Measurements from ENCODE around the gene EMILIN3.

The EMILIN3 gene, protein sequence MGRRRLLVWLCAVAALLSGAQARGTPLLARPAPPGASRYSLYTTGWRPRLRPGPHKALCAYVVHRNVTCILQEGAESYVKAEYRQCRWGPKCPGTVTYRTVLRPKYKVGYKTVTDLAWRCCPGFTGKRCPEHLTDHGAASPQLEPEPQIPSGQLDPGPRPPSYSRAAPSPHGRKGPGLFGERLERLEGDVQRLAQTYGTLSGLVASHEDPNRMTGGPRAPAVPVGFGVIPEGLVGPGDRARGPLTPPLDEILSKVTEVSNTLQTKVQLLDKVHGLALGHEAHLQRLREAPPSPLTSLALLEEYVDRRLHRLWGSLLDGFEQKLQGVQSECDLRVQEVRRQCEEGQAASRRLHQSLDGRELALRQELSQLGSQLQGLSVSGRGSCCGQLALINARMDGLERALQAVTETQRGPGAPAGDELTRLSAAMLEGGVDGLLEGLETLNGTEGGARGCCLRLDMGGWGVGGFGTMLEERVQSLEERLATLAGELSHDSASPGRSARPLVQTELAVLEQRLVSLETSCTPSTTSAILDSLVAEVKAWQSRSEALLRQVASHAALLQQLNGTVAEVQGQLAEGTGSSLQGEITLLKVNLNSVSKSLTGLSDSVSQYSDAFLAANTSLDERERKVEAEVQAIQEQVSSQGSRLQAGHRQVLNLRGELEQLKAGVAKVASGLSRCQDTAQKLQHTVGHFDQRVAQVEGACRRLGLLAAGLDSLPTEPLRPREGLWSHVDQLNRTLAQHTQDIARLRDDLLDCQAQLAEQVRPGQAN

DNA sequence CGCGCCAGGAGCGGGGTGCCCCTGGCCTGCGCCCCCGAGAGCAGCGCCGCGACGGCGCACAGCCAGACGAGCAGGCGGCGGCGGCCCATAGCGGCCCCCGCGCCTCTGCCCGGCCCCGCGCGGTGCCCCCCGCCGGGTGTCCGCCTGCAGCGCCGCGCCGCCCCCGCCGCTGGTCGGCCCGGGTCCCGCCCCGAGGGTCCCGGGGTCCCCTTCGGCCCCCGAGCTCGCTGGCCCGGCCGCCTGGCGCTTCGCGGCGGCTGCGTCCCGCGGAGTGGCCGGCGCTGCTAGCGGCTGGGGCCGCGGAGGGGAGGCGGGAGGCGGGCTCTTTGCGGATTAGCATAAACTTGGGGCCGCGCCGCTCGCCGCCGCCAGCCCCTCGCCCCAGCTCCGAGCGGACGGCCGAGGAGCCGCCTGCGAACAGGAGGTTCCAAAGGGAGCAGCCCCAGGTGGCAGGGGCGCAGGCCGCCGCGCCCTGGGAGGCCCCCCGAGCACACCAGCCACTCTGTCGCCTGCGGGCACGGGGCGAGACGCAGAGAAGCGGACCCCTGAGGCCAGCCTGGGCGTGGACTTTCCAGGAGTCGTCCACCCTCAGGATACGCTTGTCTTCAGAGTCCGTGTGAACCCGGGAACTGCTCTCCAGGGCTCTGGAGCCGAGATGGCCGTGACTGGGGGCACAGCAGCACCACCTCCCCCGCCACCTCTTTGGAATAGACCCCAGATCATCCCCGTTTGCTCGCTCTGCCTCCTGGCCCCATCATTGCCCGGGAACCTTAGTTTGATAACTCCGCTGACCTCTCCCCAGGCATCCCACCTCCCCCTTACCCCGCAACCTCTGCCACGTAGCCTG lies at the start of gene EMILIN3:
EMILIN3 (minus strand) TSS at position 273 of the 847 bp plus-strand sequence; CDS start at position 89, 184 bp downstream.
- peaks cover 4% of the 10 kb centered on the region for H3K36me3 Mint-ChIP-seq
- H3K27ac Mint-ChIP-seq = no peak within 1 kb of the TSS
- peaks cover 3% of the 10 kb centered on the region for H3K9me3 Mint-ChIP-seq
- H3K4me3 Mint-ChIP-seq = no peak within 1 kb of the TSS
- DNase-seq (ENCODE audit: low spot score in 2 of 2) (no peak), ATAC-seq (ENCODE audit: low read depth) (no peak)
- peaks cover 9% of the 10 kb centered on the region for H3K4me1 Mint-ChIP-seq
- H3K27me3 Mint-ChIP-seq = peaks cover 23% of the 10 kb centered on the region

DNA sequence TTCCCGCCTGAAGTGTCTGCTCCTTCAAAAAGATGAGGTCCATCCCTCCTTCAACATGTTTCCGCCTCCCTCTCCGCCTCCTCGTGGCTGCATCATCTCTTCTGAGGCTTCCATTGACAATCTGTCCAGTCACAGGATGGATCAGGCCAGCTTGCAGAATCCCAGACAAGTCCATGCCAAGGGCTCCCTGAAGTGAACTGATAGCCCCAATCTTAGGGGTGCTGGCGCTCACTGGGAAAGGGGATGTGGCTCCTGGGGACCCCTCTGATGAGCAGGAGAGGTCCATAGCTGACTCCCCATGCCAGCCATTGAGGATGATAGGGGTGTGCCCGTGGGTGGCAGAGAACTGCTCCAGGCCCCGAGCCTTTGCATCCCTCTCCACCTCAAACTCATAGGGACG lies 48.6 kb upstream of the EMILIN3 start:
- H3K9me3 Mint-ChIP-seq = no peaks in the 10 kb centered on the region
- no peak overlapping the region for H3K27ac Mint-ChIP-seq
- H3K4me3 Mint-ChIP-seq = no peak overlapping the region
- H3K4me1 Mint-ChIP-seq = peaks cover 3% of the 10 kb centered on the region
- no peak for ATAC-seq (ENCODE audit: low read depth)
- DNase-seq (ENCODE audit: low spot score in 2 of 2) = no peak
- H3K27me3 Mint-ChIP-seq = no peaks in the 10 kb centered on the region
- H3K36me3 Mint-ChIP-seq = peaks cover 46% of the 10 kb centered on the region

DNA sequence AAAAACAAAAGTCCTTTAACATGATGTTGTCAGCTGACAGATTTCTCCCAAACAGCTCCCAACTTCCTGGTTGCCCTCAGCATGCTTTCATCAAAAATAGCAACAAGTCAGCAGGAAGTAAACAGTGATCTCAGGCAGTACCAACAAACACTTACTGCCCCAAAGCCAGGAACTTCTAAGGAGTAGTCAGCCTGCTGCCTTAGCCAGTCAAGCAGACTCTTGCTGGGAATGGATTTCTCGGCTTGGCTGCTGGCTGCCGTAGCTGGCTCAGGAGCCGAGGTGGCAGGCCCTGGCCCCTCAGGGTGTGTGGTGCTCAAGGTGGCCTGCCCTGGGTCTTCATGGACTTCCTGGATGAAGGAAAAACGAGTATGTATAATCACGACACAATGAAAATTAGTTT lies 46.6 kb upstream of the EMILIN3 start:
- no peak overlapping the region for H3K4me3 Mint-ChIP-seq
- H3K4me1 Mint-ChIP-seq = peaks cover 2% of the 10 kb centered on the region
- H3K27ac Mint-ChIP-seq = peak overlapping the region; percentile 29
- ATAC-seq (ENCODE audit: low read depth) (no peak), DNase-seq (ENCODE audit: low spot score in 2 of 2) (no peak)
- no peaks in the 10 kb centered on the region for H3K9me3 Mint-ChIP-seq
- no peaks in the 10 kb centered on the region for H3K27me3 Mint-ChIP-seq
- H3K36me3 Mint-ChIP-seq = peaks cover 53% of the 10 kb centered on the region

DNA sequence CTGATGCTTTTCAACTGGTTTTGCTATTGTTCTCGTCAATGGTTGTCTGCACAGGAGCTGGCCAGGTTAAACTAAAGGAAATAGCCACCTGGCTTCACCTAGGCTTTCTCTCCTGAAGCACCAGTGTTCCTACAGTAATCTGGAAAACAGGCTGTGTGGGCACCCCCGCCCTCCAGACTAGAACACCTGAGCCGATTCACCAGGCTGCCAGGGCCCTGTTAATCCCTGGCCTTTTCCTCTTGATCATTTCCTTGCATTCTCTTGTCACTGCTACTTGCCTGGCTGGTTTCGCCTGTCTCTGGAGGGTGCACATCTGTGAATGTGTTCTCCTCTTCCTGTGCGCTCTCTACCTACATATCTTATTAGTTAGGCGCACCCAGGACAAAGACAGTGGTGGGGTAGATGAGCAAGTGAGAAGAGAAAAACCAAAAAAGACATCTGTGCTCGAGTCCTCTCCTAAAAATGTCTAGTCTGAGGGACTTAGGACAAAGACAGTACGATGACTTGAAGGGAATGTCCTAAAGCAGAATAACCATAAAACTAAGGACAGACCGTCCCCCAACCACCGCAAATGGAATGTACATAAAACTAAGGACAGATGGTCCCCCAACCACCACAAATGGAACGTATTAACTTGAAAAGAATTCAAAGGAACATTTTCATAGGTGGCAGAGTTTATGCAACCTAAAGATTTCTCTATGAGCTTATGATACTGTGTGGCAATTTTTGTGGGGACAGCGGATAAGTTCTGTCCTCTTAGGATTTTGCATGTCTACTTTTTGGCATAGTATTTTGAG lies 45.9 kb upstream of the EMILIN3 start:
- no peaks in the 10 kb centered on the region for H3K9me3 Mint-ChIP-seq
- no peaks in the 10 kb centered on the region for H3K27me3 Mint-ChIP-seq
- H3K36me3 Mint-ChIP-seq = peaks cover 49% of the 10 kb centered on the region
- no peaks in the 10 kb centered on the region for H3K4me1 Mint-ChIP-seq
- DNase-seq (ENCODE audit: low spot score in 2 of 2) (no peak), ATAC-seq (ENCODE audit: low read depth) (no peak)
- no peak overlapping the region for H3K4me3 Mint-ChIP-seq
- no peak overlapping the region for H3K27ac Mint-ChIP-seq

DNA sequence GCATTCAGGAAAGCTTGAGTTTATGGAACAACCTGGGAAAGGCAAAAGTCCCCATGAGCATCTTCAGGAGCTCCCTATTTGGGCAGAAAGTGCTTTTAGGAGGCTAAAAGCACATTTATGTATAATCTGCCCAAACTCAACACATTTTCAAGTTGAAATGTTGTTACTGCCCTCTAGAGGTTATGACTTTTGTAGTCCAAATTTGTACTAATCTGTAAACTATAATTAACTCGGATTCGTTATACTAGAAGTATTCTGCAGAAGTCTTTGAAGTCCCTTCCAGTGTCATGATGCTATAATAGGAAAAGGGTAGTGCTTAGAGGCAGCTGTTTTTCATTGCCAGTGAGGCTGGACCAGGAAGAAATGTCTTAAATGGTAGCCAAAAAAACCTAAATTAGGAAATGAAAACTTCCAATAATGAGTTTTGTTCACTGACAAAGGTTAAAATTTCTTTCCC lies 44.8 kb upstream of the EMILIN3 start:
- H3K4me1 Mint-ChIP-seq = no peaks in the 10 kb centered on the region
- H3K4me3 Mint-ChIP-seq = no peak overlapping the region
- peaks cover 55% of the 10 kb centered on the region for H3K36me3 Mint-ChIP-seq
- ATAC-seq (ENCODE audit: low read depth) (no peak), DNase-seq (ENCODE audit: low spot score in 2 of 2) (no peak)
- H3K9me3 Mint-ChIP-seq = no peaks in the 10 kb centered on the region
- H3K27ac Mint-ChIP-seq = peak overlapping the region; percentile 24
- H3K27me3 Mint-ChIP-seq = no peaks in the 10 kb centered on the region

DNA sequence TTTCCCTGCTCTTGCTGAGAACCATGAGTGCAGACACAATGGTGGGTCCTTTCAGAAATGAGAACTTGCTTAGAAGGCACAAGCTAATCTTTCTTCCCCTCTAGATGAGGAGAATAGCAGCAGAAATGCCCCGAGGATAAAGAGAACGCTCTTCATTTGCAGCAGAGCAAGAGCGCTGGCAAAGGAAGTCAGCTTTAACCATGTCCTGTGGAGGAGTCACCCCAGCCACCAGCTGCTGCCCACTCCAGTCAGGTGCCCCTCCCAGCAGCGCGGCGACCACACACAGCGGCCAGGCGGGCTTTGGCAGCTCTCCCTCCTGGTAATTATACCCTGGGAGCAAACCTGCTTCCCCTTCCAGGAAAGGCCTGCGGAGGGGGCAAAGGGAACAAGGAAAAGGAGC lies 42.4 kb upstream of the EMILIN3 start:
- Mint-ChIP-seq H3K9me3 (no peaks in the 10 kb centered on the region), H3K27ac (no peak overlapping the region), H3K4me1 (no peaks in the 10 kb centered on the region), H3K36me3 (peaks cover 47% of the 10 kb centered on the region), H3K27me3 (no peaks in the 10 kb centered on the region), H3K4me3 (no peak overlapping the region)
- ATAC-seq (ENCODE audit: low read depth) = no peak
- DNase-seq (ENCODE audit: low spot score in 2 of 2) = no peak

DNA sequence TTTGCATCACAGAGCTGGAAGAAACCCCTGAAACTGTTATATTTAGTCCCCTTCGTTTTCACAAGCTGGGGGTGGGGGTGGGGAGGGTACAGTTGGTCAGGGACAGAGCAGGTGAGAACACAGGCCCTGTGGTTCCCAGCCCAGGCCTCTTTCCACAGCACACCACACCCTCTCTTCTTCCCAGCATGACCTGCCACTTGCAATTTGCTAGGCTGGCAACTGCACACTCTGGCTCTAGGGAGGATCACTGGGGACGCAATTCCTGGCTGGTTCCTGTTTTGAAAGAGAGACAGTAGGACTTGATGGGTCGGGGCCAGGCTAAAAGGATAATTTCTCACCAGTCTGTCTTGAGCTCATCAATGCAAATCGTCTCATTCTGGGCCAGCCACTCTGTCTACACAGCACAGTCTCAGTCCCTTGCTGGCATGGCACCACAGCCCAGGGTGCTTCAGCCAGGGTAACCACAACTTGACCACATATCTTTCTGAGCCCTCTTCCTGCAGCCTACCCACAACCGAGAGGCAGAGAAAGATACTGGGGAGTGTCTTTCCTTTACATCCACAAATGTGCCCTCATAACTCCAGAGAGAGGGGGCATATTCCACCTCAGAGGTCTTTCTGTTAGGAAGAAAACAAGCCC lies 41.7 kb upstream of the EMILIN3 start:
- ATAC-seq (ENCODE audit: low read depth) = no peak
- DNase-seq (ENCODE audit: low spot score in 2 of 2) = no peak
- no peak overlapping the region for H3K27ac Mint-ChIP-seq
- H3K27me3 Mint-ChIP-seq = no peaks in the 10 kb centered on the region
- no peaks in the 10 kb centered on the region for H3K9me3 Mint-ChIP-seq
- no peak overlapping the region for H3K4me3 Mint-ChIP-seq
- H3K4me1 Mint-ChIP-seq = no peaks in the 10 kb centered on the region
- H3K36me3 Mint-ChIP-seq = peaks cover 43% of the 10 kb centered on the region

DNA sequence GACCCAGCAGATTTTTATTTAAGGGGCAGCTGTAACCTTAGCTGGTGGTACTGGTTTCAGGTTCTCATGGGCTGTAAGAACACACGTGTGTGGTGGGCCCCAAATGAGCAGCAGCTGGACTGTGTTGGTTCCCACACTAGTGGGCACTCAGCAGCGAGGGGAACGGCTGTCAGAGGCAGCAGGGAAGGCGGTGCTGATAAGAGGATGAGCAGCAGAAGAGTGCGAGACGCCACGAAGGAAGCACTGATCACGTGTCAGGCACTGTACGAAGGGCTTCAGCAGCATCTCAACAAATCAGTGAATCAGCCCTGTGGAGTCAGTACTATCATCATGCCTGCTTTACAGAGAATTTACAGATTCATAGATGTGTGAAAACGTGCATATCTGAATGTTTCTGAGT lies 41.0 kb upstream of the EMILIN3 start:
- no peak for ATAC-seq (ENCODE audit: low read depth)
- Mint-ChIP-seq H3K4me1 (no peaks in the 10 kb centered on the region), H3K27me3 (no peaks in the 10 kb centered on the region), H3K36me3 (peaks cover 45% of the 10 kb centered on the region), H3K9me3 (no peaks in the 10 kb centered on the region), H3K4me3 (no peak overlapping the region), H3K27ac (no peak overlapping the region)
- no peak for DNase-seq (ENCODE audit: low spot score in 2 of 2)

DNA sequence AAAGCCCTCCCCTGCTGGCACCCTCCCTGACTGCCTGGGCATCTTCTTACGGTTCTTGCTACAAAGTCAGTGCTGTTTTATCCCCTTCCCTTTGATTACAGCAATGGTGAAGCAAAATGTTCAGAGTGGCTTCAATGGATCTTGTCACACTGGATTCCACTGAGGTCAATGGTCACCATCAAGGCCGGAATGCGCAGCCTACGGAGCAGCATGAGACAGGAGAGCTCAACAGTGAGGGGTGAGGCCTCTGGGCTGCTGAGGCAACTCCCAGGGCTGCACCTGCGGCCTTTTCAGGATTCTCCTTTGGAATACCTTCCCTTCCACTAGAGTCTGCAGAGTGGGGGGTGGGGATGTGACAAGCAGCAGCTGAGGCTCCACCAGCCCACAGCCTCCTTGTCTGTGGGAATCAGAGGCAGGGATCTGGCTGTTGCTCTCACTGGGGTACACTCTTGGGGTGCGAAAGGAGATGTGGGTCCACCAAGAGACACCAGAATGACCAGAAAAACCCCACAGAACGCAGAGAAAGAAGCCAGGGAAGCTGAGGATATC lies 40.4 kb upstream of the EMILIN3 start:
- H3K4me1 Mint-ChIP-seq = no peaks in the 10 kb centered on the region
- peaks cover 41% of the 10 kb centered on the region for H3K36me3 Mint-ChIP-seq
- ATAC-seq (ENCODE audit: low read depth) = no peak
- H3K9me3 Mint-ChIP-seq = no peaks in the 10 kb centered on the region
- H3K4me3 Mint-ChIP-seq = no peak overlapping the region
- DNase-seq (ENCODE audit: low spot score in 2 of 2) = no peak
- H3K27me3 Mint-ChIP-seq = no peaks in the 10 kb centered on the region
- no peak overlapping the region for H3K27ac Mint-ChIP-seq

DNA sequence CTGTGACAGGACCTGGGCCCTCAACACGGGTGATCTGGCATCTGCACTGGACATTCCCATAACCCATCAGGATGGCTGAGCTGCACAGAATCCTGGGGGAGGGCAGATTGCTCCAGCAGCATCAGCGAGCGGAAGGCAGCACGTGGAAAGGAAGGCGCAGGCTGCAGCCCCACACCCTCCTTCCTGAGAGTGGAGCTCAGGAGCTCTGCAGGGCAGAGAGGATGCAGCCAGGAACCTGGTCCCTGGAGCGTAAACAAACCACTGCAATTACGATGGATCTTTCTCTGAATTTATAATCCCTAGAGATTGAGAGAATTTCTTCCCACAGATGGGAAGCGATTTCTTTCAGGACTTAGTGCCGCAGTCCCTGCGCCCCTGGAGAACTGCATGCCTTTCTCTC lies 39.7 kb upstream of the EMILIN3 start:
- Mint-ChIP-seq H3K36me3 (peaks cover 39% of the 10 kb centered on the region), H3K4me3 (no peak overlapping the region), H3K4me1 (no peaks in the 10 kb centered on the region), H3K27ac (no peak overlapping the region), H3K27me3 (no peaks in the 10 kb centered on the region), H3K9me3 (no peaks in the 10 kb centered on the region)
- DNase-seq (ENCODE audit: low spot score in 2 of 2) (no peak), ATAC-seq (ENCODE audit: low read depth) (no peak)

DNA sequence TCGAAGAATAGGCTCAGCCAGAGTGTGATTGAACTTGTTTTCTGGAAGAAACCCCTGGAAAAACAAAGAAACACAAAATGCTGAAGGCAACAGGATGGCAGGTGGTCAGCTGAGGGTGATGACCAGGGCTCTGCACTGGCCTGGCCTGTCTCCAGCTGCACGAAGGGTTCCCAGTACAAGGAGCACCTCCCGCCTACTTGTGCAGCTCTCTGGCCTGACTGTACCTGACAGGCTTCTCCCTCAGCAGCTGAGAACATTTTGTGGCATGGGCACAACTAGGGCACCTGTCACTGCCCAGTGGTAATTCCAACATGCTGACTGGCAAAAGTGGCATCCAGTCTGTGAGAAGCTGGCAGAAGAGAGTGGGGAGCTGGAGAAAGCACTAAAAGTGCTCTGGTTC lies 38.8 kb upstream of the EMILIN3 start:
- Mint-ChIP-seq H3K4me1 (no peaks in the 10 kb centered on the region), H3K27me3 (no peaks in the 10 kb centered on the region), H3K27ac (no peak overlapping the region), H3K9me3 (no peaks in the 10 kb centered on the region), H3K4me3 (no peak overlapping the region), H3K36me3 (peaks cover 35% of the 10 kb centered on the region)
- DNase-seq (ENCODE audit: low spot score in 2 of 2) = no peak
- no peak for ATAC-seq (ENCODE audit: low read depth)

DNA sequence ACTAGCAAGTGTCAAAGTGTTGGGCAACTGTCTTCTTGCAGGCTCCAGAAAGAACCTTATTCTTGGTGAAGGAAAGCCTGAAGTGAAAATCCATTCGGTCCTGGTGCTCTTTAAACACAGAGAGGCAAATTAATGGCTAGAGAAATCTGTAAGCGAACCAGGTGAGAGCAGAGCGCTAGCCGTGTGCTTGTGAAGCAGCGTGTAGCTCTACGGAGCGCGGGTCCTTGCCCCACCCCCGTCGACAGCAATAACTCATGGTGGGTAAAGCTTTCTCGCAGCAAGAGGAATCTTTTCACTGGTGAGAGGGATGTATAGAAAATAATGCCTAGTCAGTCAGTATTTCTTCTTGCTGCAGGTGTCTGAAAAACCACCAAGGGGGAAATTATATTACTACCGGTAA lies 37.0 kb upstream of the EMILIN3 start:
- no peaks in the 10 kb centered on the region for H3K27me3 Mint-ChIP-seq
- DNase-seq (ENCODE audit: low spot score in 2 of 2) (no peak), ATAC-seq (ENCODE audit: low read depth) (no peak)
- peak overlapping the region; percentile 68 for H3K27ac Mint-ChIP-seq
- H3K4me1 Mint-ChIP-seq = no peaks in the 10 kb centered on the region
- no peaks in the 10 kb centered on the region for H3K9me3 Mint-ChIP-seq
- no peak overlapping the region for H3K4me3 Mint-ChIP-seq
- H3K36me3 Mint-ChIP-seq = peaks cover 22% of the 10 kb centered on the region

DNA sequence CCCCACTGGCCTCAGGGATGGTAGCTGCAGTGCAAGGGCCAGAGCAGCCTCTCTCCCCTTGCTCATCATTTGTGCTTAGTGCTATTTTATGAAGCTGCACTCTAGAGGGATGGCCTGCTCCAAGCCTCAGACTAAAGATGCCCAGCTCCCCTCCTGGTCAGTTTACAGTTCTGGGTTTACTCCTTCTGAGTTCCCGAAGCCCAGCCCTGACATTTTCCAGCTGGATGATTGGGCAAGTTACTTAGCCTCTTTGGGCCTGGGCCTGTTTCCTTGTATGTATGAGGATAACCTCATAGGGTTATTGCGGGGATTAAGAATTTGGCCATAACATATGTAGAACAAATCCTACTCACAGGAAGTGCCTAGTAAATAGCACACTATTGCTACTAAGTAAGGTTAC lies 31.8 kb upstream of the EMILIN3 start:
- H3K36me3 Mint-ChIP-seq = peaks cover 3% of the 10 kb centered on the region
- no peak overlapping the region for H3K27ac Mint-ChIP-seq
- no peaks in the 10 kb centered on the region for H3K4me1 Mint-ChIP-seq
- DNase-seq (ENCODE audit: low spot score in 2 of 2) (no peak), ATAC-seq (ENCODE audit: low read depth) (no peak)
- no peak overlapping the region for H3K4me3 Mint-ChIP-seq
- no peaks in the 10 kb centered on the region for H3K27me3 Mint-ChIP-seq
- H3K9me3 Mint-ChIP-seq = no peaks in the 10 kb centered on the region
